Measurements from ENCODE around the gene TRPV3.

DNA sequence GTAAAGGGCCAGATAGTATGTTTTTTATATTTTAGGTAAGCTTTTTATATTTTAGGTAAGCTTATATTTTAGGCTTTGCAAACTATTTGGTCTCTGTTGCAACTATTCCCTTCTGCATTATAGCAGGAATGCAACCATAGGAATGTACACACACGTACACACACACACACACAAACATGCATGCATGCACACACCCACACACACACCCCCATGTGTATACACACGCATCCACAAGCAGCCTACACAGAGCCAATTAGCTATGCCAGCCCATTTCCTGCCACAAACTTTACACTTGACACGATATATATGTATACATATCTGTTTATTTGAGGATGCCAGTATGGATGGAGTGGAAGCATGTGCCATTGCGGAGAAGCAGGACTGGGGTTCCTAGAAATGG is 7.5 kb upstream of the TRPV3 start:
- TF ChIP-seq CTCF (IDR thresholded peaks at IDR 0.05) = no peak
- TF ChIP-seq REST (IDR thresholded peaks at IDR 0.05; ENCODE audit: insufficient read depth in 1 of 2, low read depth in 2 of 2, low read length in 1 of 2) = no peak
- TF ChIP-seq POLR2AphosphoS5 (IDR thresholded peaks at IDR 0.05; ENCODE audit: low read depth, low read length) = no peak

Measured in Panc1 (cell line).